HepG2 (cell line): ENCODE measurements around the gene CACNA2D3. TPM values are rescaled to one million over a fixed set of nuclear protein-coding genes. Genes with fewer than 3 reads are reported as not detected.

Experiments
- ATAC-seq: fragments of 200-7000 bp; cut with Tn5 transposase; 3 replicates; pipeline ENCODE4 v1.9.1; 2020; ENCODE audit warnings: mild to moderate bottlenecking, moderate library complexity
- BruUV-seq: library from RNA; stranded (reverse); fragments of 400-500 nt; replicated peaks from 2 replicates; lab custom pipeline; 2021; lab: Mats Ljungman, UMichigan
- CTCF ChIA-PET: fragments of 300-600 bp; formaldehyde crosslinking; extraction: SDS; loops from one replicate; lab custom pipeline; 2021; ENCODE audit warnings: low total read pairs, inconsistent platforms, low intra/inter-chr PET ratio; lab: Yijun Ruan, JAX
- POLR2A ChIA-PET: fragments of 350-600 bp; sonication (Branson Sonifier 250); formaldehyde crosslinking; loops from one replicate; lab custom pipeline; 2020; ENCODE audit warnings: antibody characterized with exemption, inconsistent platforms; lab: Yijun Ruan, JAX
- DNase-seq: peaks from one replicate; pipeline ENCODE4 v3.0.0-alpha.2; 2015; ENCODE audit warnings: low spot score
- FAIRE-seq: peaks from 3 replicates; lab custom pipeline; 2011; peaks lifted over from hg19 to GRCh38; lab: Jason Lieb, UNC
- H2AFZ ChIP-seq: one replicate; pipeline ENCODE4 v1.6.1; 2011; ENCODE audit warnings: low read length, inconsistent platforms
- H3K27ac ChIP-seq: fragments of 300-600 bp; 3 replicates; pipeline ENCODE4 v1.8.0; 2011; ENCODE audit warnings: mixed run types, mild to moderate bottlenecking, mixed read lengths, low read length, inconsistent platforms; ENCODE audit not compliant: insufficient read depth; ENCODE audit errors: extremely low read length
- H3K27me3 ChIP-seq, 2 experiments: fragments of 200-600 bp in 1 of 2; 2 replicates in 1 of 2; 3 replicates in 1 of 2; pipeline versions ENCODE4 v1.6.0 to v1.8.0; 2011; ENCODE audit warnings: low read length in 2 of 2, mild to moderate bottlenecking in 2 of 2, moderate library complexity in 2 of 2, inconsistent platforms in 1 of 2; ENCODE audit not compliant: insufficient read depth in 2 of 2, control insufficient read depth in 1 of 2
- H3K36me3 ChIP-seq, 2 experiments: fragments of 200-600 bp in 1 of 2; replicated peaks in 1 of 2; 2 replicates in 1 of 2; 3 replicates in 1 of 2; pipeline versions ENCODE4 v1.5.1 to v1.8.0; 2011; ENCODE audit warnings: low read length in 2 of 2, inconsistent platforms in 1 of 2; ENCODE audit not compliant: insufficient read depth in 2 of 2, control insufficient read depth in 1 of 2
- H3K4me1 ChIP-seq: 2 replicates; pipeline ENCODE4 v1.5.1; 2012; ENCODE audit warnings: low read length, inconsistent platforms; ENCODE audit not compliant: insufficient read depth
- H3K4me2 ChIP-seq: 2 replicates; pipeline ENCODE4 v1.6.0; 2011; ENCODE audit warnings: low read depth, low read length, inconsistent platforms
- H3K4me3 ChIP-seq, 3 experiments: fragments of 200-600 bp in 1 of 3; sonication (generic), shearing (Covaris generic) in 1 of 3; replicated peaks in 1 of 3; 2 replicates each; pipeline ENCODE4 v1.5.1; 2011 to 2016; ENCODE audit warnings: low read length in 3 of 3, inconsistent platforms in 2 of 3, low read depth in 2 of 3, mild to moderate bottlenecking in 2 of 3, control low read depth in 1 of 3, mixed read lengths in 1 of 3; ENCODE audit not compliant: insufficient read depth in 1 of 3
- H3K79me2 ChIP-seq: one replicate; pipeline ENCODE4 v1.6.1; 2011; ENCODE audit warnings: low read length, inconsistent platforms; ENCODE audit not compliant: insufficient read depth
- H3K9ac ChIP-seq: 2 replicates; pipeline ENCODE4 v1.6.0; 2011; ENCODE audit warnings: mild to moderate bottlenecking, low read depth, low read length, inconsistent platforms; ENCODE audit not compliant: insufficient read depth
- H3K9me3 ChIP-seq: 2 replicates; pipeline ENCODE4 v1.5.1; 2012; ENCODE audit warnings: mild to moderate bottlenecking, low read length
- H4K20me1 ChIP-seq: 2 replicates; pipeline ENCODE4 v1.6.0; 2011; ENCODE audit warnings: inconsistent platforms, mild to moderate bottlenecking, low read length, moderate library complexity; ENCODE audit not compliant: insufficient read depth
- GLMP ChIP-seq: sonication (generic); formaldehyde crosslinking; IDR thresholded peaks from 2 replicates; pipeline ENCODE4 v1.9.0; 2021; ENCODE audit warnings: missing genetic modification reagents, mild to moderate bottlenecking, borderline replicate concordance
- HNRNPUL1 ChIP-seq: fragments of 200-400 bp; formaldehyde crosslinking; IDR thresholded peaks from 2 replicates; pipeline ENCODE4 v1.6.1; 2017; ENCODE audit warnings: low read depth, mild to moderate bottlenecking, low read length, moderate library complexity
- NR3C1 ChIP-seq: sonication (generic); formaldehyde crosslinking; IDR thresholded peaks from 2 replicates; pipeline ENCODE4 v1.4.0; 2020; ENCODE audit warnings: missing genetic modification reagents
- PHF8 ChIP-seq: sonication (generic); formaldehyde crosslinking; IDR thresholded peaks from 2 replicates; pipeline ENCODE4 v1.5.0; 2020; ENCODE audit warnings: missing genetic modification reagents
- RBFOX2 ChIP-seq: fragments of 200-400 bp; formaldehyde crosslinking; IDR thresholded peaks from 2 replicates; pipeline ENCODE4 v1.6.1; 2017; ENCODE audit warnings: low read depth, mild to moderate bottlenecking, low read length
- SKIL ChIP-seq: sonication (generic); formaldehyde crosslinking; IDR thresholded peaks from 2 replicates; pipeline ENCODE4 v1.8.0; 2022; ENCODE audit warnings: missing genetic modification reagents, mild to moderate bottlenecking, moderate library complexity, borderline replicate concordance
- TBX2 ChIP-seq: sonication (generic); formaldehyde crosslinking; IDR thresholded peaks from 2 replicates; pipeline ENCODE4 v1.5.0; 2020; ENCODE audit warnings: missing genetic modification reagents, mild to moderate bottlenecking, borderline replicate concordance
- TFE3 ChIP-seq: IDR thresholded peaks from 2 replicates; pipeline ENCODE4 v1.6.1; 2016
- U2AF1 ChIP-seq: fragments of 200-400 bp; formaldehyde crosslinking; optimal IDR thresholded peaks from 2 replicates; pipeline ENCODE3; 2017; ENCODE audit warnings: mild to moderate bottlenecking, low read depth, low read length
- ZBTB7B ChIP-seq: sonication (generic); formaldehyde crosslinking; IDR thresholded peaks from 2 replicates; pipeline ENCODE4 v1.4.0; 2020; ENCODE audit warnings: missing genetic modification reagents
- ZKSCAN8 ChIP-seq: IDR thresholded peaks from 2 replicates; pipeline ENCODE4 v1.6.1; 2016; ENCODE audit warnings: borderline replicate concordance, missing genetic modification reagents, missing compliant biosample characterization
- ZNF235 ChIP-seq: sonication (generic); formaldehyde crosslinking; IDR thresholded peaks from 2 replicates; pipeline ENCODE4 v1.8.1; 2023; ENCODE audit warnings: mild to moderate bottlenecking, missing genetic modification reagents, borderline replicate concordance
- ZNF652 ChIP-seq: IDR thresholded peaks from 2 replicates; pipeline ENCODE4 v1.6.1; 2016; ENCODE audit warnings: low read depth, borderline replicate concordance
- ZNF709 ChIP-seq: sonication (generic); formaldehyde crosslinking; IDR thresholded peaks from 2 replicates; pipeline ENCODE4 v1.5.0; 2020; ENCODE audit warnings: mild to moderate bottlenecking, missing genetic modification reagents
- WGBS: methylation state at CpG from one replicate; pipeline ENCODE4 v1.1.6; 2017; ENCODE audit warnings: low lambda C conversion rate; 5-methylcytosine and 5-hydroxymethylcytosine counted together
- in situ Hi-C: cut with HindIII; loops from 2 replicates; pipeline ENCODE4 v1.10.0; 2017; ENCODE audit warnings: low pct_unique_long_range_greater_than_20kb; ENCODE audit not compliant: extremely low pct_ligation_motif_present
- intact Hi-C: fragments of 100-400 bp; cut with micrococcal nuclease; formaldehyde crosslinking; loops from one replicate; pipeline ENCODE4 v1.10.0; 2022; ENCODE audit not compliant: unreplicated experiment
- polyA plus RNA-seq, 8 experiments: library from polyadenylated mRNA; depleted of rRNA in 3 of 8; stranded (reverse) in 7 of 8; unstranded in 1 of 8; fragments of >200 nt; fragmentation: Illumina TruSeq in 4 of 8; extraction: Trizol in 4 of 8; gene quantifications; 2 replicates each; pipeline versions ENCODE4 v1.2.1 to v1.2.3, GENCODE V29; 2011 to 2016; ENCODE audit warnings: low read depth in 4 of 8, missing spikeins in 1 of 8, mixed read lengths in 1 of 8; ENCODE audit not compliant: insufficient read depth in 1 of 8
- total RNA-seq, 5 experiments: library from RNA; depleted of rRNA; stranded (reverse); fragments of >200 nt; fragmentation: Illumina TruSeq; extraction: Trizol; gene quantifications; 2 replicates each; pipeline ENCODE4 v1.2.3, GENCODE V29; 2016; ENCODE audit warnings: low read depth in 1 of 5

The CACNA2D3 gene
- total and polyA plus RNA-seq, 2 of the 13 experiments (the other 11 are each of a cell fraction or from before 2014, with no cell fraction given): not detected

GRCh38 chr3:54915976-54916375 is 793.6 kb downstream of the CACNA2D3 start:
- intact Hi-C loops (no loop called here), in situ Hi-C loops (no loop called here)
- FAIRE-seq (no peak), ATAC-seq (no peak), DNase-seq (no peak)
- 0% methylated on average over 6 of the region's 8 CpGs for WGBS
- no TSS peak for BruUV-seq
- no peak overlapping the region for H2AFZ ChIP-seq
- H3K4me3 ChIP-seq: no peak overlapping the region
- 0 out of 2 replicates have a peak, but pooled peaks cover 2% of the 10 kb centered on the region for H4K20me1 ChIP-seq
- H3K4me1 ChIP-seq: no peaks in the 10 kb centered on the region
- no peak overlapping the region for H3K9ac ChIP-seq
- no peaks in the 10 kb centered on the region for H3K36me3 ChIP-seq
- POLR2A ChIA-PET: no interaction called here
- CTCF ChIA-PET: no interaction called here
- no peaks in the 10 kb centered on the region; a peak in 1 of 5 replicates for H3K27me3 ChIP-seq
- no peaks in the 10 kb centered on the region for H3K9me3 ChIP-seq
- no peak overlapping the region for H3K27ac ChIP-seq
- H3K4me2 ChIP-seq: no peak overlapping the region
- H3K79me2 ChIP-seq: no peaks in the 10 kb centered on the region
- no peak for TF ChIP-seq SKIL (CRISPR knock-in tag)
- TF ChIP-seq NR3C1 (CRISPR knock-in tag): no peak
- TF ChIP-seq TFE3 (CRISPR knock-in tag): no peak
- TF ChIP-seq TBX2: no peak
- no peak for TF ChIP-seq HNRNPUL1
- no peak for TF ChIP-seq ZNF652 (CRISPR knock-in tag)
- no peak for TF ChIP-seq ZKSCAN8 (CRISPR knock-in tag)
- TF ChIP-seq U2AF1: no peak
- TF ChIP-seq ZBTB7B: no peak
- TF ChIP-seq RBFOX2: no peak
- TF ChIP-seq ZNF709 (CRISPR knock-in tag): no peak
- TF ChIP-seq GLMP (CRISPR knock-in tag): no peak
- no peak for TF ChIP-seq PHF8 (CRISPR knock-in tag)
- no peak for TF ChIP-seq ZNF235 (CRISPR knock-in tag)
